NCI-H510A treated with DMSO at 0.1 percent for 48 hours (cell line): ENCODE results near the gene PPP6R3.
A peak's percentile ranks its signal among the peaks of the same experiment; 100 is the strongest.

Experiments used
- DNase-seq: peaks from one replicate; lab custom pipeline; 2025; lab: John Stamatoyannopoulos, UW

Gene PPP6R3

DNA sequence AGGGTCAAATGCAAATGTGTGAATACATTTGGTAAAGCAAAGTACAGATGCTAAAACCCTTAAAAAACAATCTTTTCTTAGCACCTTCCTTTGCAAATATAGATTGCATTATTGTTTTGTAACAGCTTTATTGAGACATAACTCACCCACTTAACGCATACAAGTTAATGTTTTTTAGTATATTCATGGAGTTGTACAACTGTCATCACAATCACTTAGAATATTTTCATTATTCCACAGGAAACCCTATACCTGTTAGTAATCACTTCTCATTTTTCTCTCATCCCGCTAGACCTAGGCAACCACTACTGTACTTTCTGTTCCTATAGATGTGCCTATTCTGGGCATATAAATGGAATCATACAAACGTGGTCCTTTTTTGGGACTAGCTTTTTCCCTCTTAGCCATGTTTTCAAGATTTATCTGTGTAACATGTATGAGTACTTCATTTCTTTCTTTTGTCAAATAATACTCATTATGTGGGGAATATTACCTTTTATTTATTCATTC is 34.7 kb downstream of the PPP6R3 start:
- DNase-seq = no peak

- no peak for DNase-seq
Observed at GRCh38 chr11:68495872-68496271, 35.3 kb downstream of the PPP6R3 start.

DNA sequence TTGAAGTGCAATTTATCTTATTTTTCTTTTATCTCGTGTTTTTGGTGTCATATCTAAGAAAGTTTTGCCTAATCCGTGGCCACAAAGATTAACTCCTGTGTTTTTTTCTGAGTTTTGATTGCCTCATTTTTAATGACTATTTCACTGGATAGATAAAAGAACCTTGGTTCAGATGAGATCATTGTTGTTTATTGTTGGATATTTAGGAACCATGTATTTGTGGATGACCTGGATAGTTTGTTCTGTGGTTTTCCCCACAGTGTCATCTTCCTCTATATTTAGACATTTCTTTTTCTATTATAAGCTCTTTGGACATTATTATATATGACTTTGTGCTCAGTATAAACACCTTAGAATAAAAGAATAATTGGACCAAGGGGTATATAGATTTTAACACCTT is 37.2 kb downstream of the PPP6R3 start:
- DNase-seq = no peak

- no peak for DNase-seq
Observed at GRCh38 chr11:68498321-68498720, 37.8 kb downstream of the PPP6R3 start.

GRCh38 chr11:68498903-68499883 is 38.6 kb downstream of the PPP6R3 start:
- DNase-seq = no peak

DNA sequence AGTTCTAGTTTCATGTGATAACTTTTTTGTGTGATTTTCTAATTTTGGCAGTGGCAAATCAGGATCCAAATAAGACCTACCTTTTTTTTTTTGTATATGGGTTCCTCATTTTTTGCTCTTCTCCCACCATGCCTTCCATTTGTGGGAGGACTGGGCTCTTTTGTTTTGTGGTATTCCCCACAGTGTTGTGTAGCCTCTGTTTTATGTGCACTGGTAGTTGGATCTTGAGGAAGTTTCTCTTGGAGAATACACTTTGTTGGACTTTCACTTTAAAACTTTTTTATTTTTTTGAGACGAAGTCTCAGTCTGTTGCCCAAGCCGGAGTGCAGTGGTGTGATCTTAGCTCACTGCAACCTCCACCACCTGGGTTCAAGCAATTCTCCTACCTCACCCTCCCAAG is 39.7 kb downstream of the PPP6R3 start:
- DNase-seq = no peak

DNA sequence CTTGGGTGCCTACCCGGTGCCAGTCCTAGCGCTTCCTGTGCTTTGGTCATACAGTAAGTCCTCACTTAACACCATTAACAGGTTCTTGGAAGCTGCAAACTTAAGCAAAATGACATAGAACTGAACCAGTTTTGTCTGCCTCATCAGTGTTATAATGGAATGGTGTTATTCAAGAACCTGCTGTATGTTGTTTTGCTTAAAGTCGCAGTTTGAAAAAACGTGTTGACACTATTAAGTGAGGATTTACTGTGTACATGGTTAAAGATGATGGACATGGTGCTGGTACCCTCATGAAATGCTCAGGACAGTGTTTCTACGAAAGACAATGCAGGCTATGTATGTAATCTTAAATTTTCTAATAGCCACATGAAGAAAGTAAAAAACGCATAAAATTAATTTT is 41.3 kb downstream of the PPP6R3 start:
- no peak for DNase-seq

DNA sequence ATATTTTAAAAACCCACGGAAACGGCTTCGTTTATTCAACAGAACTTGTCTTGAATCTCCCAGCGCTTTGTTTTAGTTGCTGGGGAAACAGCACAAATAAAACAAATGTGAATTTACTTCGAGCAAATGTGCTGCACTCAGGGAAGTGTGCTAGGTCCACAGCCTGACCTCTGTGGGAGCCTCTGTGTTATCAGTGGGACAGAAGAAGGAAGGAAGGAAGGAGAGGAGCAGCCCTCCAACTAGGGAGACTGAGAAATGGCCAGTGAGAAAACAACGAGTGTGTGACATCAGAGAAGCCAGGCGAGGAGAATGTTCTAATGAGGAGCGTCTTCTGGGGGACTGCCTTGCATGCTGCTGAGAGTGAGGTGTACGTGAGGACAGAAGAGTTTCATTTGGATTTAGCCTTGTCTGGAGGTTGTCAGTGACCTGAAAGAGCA is 42.7 kb downstream of the PPP6R3 start:
- DNase-seq = no peak

DNA sequence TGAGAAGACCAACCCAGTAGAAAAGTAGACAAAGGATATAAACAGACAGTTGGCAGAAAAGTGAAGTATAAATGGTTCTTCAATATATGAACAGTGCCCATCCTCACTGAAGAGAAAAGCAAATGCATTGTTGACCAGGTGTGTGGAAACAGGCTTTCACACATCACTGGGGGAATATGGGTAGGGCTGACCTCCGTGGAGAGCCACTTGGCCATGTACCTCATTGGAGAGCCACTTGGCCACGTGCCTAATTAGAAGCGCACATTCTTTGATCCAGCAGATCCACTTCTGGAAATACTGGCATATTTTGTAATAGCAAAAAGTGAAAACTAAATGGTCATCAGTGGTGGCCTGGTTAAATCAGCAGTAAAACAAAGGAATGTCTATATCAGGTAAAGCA is 43.2 kb downstream of the PPP6R3 start:
- peak; percentile 48 for DNase-seq

GRCh38 chr11:68504432-68505066 is 44.0 kb downstream of the PPP6R3 start:
- DNase-seq = peak; percentile 21

DNA sequence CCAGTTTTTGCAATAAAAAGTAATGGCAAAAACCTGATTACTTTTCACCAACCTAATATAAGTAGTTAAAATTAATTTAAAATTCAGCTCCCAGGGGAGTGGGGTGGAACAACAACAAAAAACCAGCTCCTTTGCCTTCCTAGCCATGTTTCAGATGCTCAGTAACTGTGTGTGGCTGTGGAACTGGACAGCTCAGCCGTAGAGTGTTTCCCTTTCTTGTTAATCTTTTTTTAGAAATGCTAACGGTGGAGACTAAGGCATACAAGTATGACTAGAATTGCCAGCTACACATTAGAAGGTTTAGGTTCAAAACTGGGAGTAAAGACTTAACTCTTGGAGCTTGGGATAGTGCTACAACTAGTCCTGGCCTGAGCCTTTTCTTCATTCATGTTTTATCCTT is 45.0 kb downstream of the PPP6R3 start:
- no peak for DNase-seq

- no peak for DNase-seq
Observed at GRCh38 chr11:68506908-68507307, 46.4 kb downstream of the PPP6R3 start.

DNA sequence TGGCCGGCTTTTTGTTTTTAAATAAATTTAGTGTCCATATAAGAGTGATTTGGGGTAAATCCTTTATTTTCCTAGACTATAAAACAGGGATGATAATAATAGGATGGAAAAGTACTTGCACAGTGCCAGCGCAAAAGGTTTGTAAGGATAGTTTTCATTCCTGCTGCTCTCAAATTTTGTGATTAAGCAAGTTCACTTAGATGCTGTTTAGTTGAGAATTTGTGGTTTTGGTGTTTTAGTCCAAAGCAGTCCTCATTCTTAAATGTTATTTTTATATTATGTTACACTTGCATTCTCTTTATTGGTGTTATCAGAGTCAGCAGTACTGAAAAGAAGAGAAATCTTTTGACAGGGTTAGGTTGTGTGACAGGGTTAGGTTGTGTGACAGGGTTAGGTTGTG is 47.9 kb downstream of the PPP6R3 start:
- DNase-seq = no peak

- DNase-seq = no peak
Observed at GRCh38 chr11:68509066-68509465, 48.5 kb downstream of the PPP6R3 start.

DNA sequence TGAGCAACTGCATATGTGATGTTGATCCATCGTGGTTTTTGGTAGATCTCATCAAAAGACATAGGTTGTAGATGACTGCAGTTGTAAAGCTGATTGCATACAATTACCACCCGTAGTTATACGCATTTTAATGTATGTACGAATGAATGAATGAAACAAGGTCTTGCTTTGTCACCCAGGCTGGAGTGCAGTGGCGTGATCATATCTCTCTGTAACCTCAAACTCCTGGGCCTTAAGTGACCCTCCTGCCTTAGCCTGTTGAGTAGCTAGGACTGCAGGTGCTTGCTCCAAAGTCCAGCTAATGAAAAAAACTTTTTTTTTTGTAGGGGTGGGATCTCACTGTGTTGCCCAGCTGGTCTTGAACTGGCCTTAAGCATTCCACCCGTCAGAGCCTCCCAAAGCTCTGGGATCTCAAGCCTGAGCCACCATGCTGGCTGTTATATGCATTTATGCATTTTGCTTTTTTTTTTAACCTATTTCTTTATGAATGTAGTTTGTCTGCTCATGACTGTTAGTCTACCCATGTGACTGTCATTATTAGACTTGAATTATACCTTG is 53.5 kb downstream of the PPP6R3 start:
- DNase-seq = no peak

DNA sequence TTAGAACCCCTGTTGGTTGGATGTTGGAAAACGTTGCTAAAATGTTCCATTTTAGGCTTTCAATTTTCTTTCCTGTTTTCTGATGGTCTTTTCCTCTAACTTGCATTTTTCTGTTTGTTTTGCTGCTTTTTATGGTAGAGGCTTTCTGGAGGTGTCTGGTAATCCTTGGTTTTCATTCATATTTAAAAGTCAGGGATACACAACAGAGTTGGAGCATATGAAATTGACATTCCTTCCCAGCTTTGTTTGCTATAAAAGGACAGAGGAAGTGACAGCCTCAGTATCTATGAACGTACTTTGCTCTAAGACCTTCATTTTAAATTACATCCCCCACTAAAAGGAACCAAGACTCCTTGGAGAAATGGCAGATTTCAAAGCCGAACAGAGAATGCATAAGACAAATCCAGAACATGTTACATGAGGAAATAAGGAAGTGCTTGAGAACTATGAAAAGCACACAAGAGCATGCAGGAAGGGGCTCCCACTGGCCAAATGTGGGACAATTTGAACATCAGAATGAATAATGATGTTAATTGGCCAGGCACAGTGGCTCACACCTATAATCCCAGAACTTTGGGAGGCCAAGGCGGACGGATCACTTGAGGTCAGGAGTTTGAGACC is 56.7 kb downstream of the PPP6R3 start:
- DNase-seq = no peak

DNA sequence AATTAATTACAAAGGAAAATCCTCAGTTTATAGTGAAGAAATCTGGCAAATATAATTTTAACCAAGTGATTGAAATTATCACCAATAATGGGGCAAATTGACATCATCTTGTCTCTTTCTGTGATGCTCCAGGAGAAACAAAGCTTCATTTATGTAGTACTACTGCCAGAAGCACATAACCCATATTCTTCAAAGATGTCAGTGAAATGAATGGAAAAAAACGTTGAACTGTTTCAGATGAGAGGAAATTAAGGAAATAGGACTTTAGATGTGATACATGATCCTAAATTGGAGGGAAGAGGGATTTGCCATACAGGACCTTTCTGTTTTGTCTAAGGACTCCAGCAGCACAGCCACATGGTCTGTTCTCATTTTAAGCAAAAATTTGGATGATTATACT is 57.6 kb downstream of the PPP6R3 start:
- no peak for DNase-seq

DNA sequence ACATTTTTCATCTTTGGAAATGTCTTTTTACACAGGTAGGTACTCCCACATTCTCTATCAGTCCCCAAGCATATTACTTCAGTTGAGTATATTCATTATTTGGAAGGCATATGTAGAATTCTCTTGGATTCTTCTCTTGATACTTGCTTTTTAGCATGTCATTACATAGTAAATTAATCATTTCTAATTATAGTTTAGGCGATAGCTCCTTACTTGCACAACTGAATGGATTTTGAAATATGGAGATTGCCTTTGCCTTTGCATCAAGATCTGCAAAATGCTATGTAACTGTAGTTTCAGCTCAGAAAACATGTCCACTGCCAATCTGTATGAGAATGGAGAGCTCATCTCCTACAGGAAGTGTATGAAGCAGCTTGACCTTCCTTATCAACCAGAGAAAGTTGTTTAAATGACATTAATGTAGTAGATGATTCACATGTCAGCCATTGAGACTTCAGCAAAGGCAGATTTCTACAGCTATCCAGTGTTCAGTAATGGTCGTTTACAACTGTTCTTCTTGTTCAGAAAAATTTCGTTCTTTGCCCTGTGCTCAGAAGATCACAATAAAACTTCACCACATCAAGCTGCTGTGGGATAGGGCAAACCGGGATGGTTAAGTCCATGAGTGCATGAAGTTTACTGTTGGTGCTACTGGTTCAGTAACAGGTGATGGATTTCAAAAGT is 61.6 kb downstream of the PPP6R3 start:
- DNase-seq = no peak

GRCh38 chr11:68523033-68523432 is 62.5 kb downstream of the PPP6R3 start:
- DNase-seq = no peak

- DNase-seq = no peak
Observed at GRCh38 chr11:68523743-68524142, 63.2 kb downstream of the PPP6R3 start.

DNA sequence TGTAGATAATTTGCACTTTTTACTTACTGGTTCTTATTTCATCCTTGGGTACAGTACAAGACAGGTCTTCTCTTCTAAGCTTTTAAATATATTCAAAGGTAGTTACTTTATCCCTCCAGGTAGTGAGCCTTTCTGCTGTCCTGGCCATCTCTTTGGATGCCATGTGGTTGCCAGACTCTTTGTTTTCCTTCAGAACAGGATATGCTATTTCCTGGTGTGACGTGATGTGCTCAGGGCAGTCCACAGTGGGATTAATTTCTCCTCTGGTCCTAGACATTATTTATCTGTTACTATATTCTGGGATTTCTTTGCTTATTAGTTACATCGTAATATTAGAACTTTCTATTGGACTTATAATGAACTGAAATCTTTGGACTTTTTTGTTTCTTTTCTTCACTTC is 63.7 kb downstream of the PPP6R3 start:
- DNase-seq = no peak

DNA sequence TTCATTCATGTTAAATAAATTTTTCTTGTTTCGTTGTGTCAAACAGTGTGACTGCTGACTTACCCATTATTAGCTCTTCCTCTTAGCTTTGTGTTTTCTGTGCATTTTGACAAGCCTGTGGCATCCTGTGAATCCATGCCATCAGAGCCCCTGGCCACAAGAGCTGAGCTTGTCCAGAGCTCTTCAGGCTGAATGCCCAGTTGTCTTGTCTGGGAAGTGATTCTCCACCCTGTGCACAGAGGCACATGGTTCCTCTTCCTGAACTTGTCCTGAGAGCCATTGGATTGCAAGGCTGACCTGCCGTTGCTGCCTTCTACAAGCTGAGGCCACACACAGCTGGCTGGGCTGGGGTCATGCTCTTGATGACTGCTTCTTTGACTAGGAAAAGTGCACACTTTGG is 64.1 kb downstream of the PPP6R3 start:
- DNase-seq = no peak
